Upper lobe of left lung (tissue), 6 donors: Measurements from ENCODE around the gene FBLN1. TPM values are rescaled to one million over a fixed set of nuclear protein-coding genes. Genes with fewer than 3 reads are reported as not detected.
"Not testable (repeated sequence)": the region's sequence is repeated elsewhere in the genome, so short reads cannot be mapped to it uniquely, and the experiment has no call there.

Experiments used
- ATAC-seq, 2 donors: fragments of 200-7000 bp; cut with Tn5 transposase; one replicate each; pipeline ENCODE4 v1.9.1; 2022; ENCODE audit warnings: mild to moderate bottlenecking in 2 of 2, moderate library complexity in 2 of 2; ENCODE audit not compliant: low FRiP score in 2 of 2
- DNase-seq, 2 donors: peaks; one replicate each; pipeline ENCODE4 v3.0.0-alpha.2; 2019 to 2020
- H3K27ac ChIP-seq, 4 donors: fragments of 200-600 bp; sonication (generic); one replicate each; pipeline ENCODE4 v1.5.1; 2016 to 2019
- H3K27me3 ChIP-seq, 4 donors: fragments of 200-600 bp; sonication (generic); one replicate each; pipeline ENCODE4 v1.5.1; 2017 to 2019
- H3K36me3 ChIP-seq, 4 donors: fragments of 200-600 bp; sonication (generic); one replicate each; pipeline ENCODE4 v1.5.1; 2016 to 2019
- H3K4me1 ChIP-seq, 4 donors: fragments of 200-600 bp; sonication (generic); one replicate each; pipeline ENCODE4 v1.5.1; 2018 to 2019
- H3K4me3 ChIP-seq, 4 donors: fragments of 200-600 bp; sonication (generic); one replicate each; pipeline ENCODE4 v1.5.1; 2017 to 2019; ENCODE audit warnings: mild to moderate bottlenecking in 2 of 4, moderate library complexity in 1 of 4
- H3K9me3 ChIP-seq, 4 donors: fragments of 200-600 bp; sonication (generic); one replicate each; pipeline ENCODE4 v1.5.1; 2018 to 2019
- CTCF ChIP-seq, 6 experiments: fragments of 450-650 bp in 4 of 6; fragments of 200-600 bp in 2 of 6; sonication (generic) in 2 of 6; IDR thresholded peaks; one replicate each; pipeline ENCODE4 v1.5.1; 2016 to 2019; ENCODE audit warnings: antibody characterized with exemption in 6 of 6
- EP300 ChIP-seq, 4 donors: sonication (generic); formaldehyde crosslinking; IDR thresholded peaks; one replicate each; pipeline ENCODE4 v1.5.1; 2017; ENCODE audit warnings: antibody characterized with exemption in 4 of 4, control low read depth in 2 of 4
- POLR2A ChIP-seq, 4 donors: fragments of 450-650 bp; IDR thresholded peaks; one replicate each; pipeline ENCODE4 v1.5.1; 2016 to 2017; ENCODE audit warnings: antibody characterized with exemption in 4 of 4, mild to moderate bottlenecking in 2 of 4
- POLR2AphosphoS5 ChIP-seq, 2 donors: sonication (generic); formaldehyde crosslinking; IDR thresholded peaks; one replicate each; pipeline ENCODE4 v1.5.1; 2017; ENCODE audit warnings: antibody characterized with exemption in 2 of 2
- WGBS, 2 donors: methylation state at CpG; one replicate each; pipeline ENCODE4 v1.1.5; 2017 to 2018; 5-methylcytosine and 5-hydroxymethylcytosine counted together
- total RNA-seq, 6 donors: library from RNA; depleted of rRNA in 4 of 6; stranded (reverse); fragments of >200 nt in 4 of 6; gene quantifications; one replicate each; pipeline versions ENCODE4 v1.1.0 to v1.2.1, GENCODE V29; 2016 to 2021
- donor health status: DM: no; HTN: no; CAD: no; lungs with moderate emphysema.
- donor health status: DM: no; HTN: yes; CAD: no; lungs with severe emphysema.

Gene FBLN1
- total RNA-seq, 6 donors from 2014 or later, result 63.9 to 523 (median 207) TPM

- peak in 1 of 2 donors; percentile 73 for ATAC-seq
- peak overlapping the region in 2 of 4 donors; percentile 35 to 71 for H3K27ac ChIP-seq
- no peak for DNase-seq
- H3K4me3 ChIP-seq, result no peak overlapping the region
- H3K9me3 ChIP-seq, result no peaks in the 10 kb centered on the region
- no peaks in the 10 kb centered on the region for H3K4me1 ChIP-seq
- WGBS, 2 donors, result 80 to 86% methylated on average over 13 of the region's 13 CpGs
- no peaks in the 10 kb centered on the region for H3K27me3 ChIP-seq
- no peaks in the 10 kb centered on the region for H3K36me3 ChIP-seq
- TF ChIP-seq POLR2A (IDR thresholded peaks at IDR 0.05) (no peak), CTCF (IDR thresholded peaks at IDR 0.05) (no peak), POLR2AphosphoS5 (IDR thresholded peaks at IDR 0.05) (no peak), EP300 (IDR thresholded peaks at IDR 0.05) (no peak)
Measured at GRCh38 chr22:45493286-45493771, 9.4 kb upstream of the FBLN1 start.

GRCh38 chr22:45494306-45494705, 8.4 kb upstream of the FBLN1 start:
- WGBS, 2 donors, result 89 to 92% methylated on average over 8 of the region's 8 CpGs

GRCh38 chr22:45495616-45496015, 7.1 kb upstream of the FBLN1 start:
- not testable (repeated sequence) for ATAC-seq, DNase-seq, H3K4me1 ChIP-seq, H3K9me3 ChIP-seq, H3K36me3 ChIP-seq, H3K27me3 ChIP-seq, H3K27ac ChIP-seq, H3K4me3 ChIP-seq
- 88 to 94% methylated on average over 12 to 13 of the region's 13 CpGs for WGBS, 2 donors

More at GRCh38 chr22:45494306-45494705, 8.4 kb upstream of the FBLN1 start:
- H3K27ac ChIP-seq, H3K9me3 ChIP-seq, H3K4me1 ChIP-seq, H3K4me3 ChIP-seq, H3K27me3 ChIP-seq, DNase-seq, H3K36me3 ChIP-seq, ATAC-seq: not testable (repeated sequence)

GRCh38 chr22:45496451-45496941, 6.2 kb upstream of the FBLN1 start:
- ATAC-seq (peak; percentile 44 to 47), DNase-seq (no peak)
- WGBS, 2 donors, result 40 to 63% methylated on average over 7 of the region's 7 CpGs
- Histone ChIP-seq H3K27ac (no peak overlapping the region), H3K36me3 (no peaks in the 10 kb centered on the region), H3K4me3 (no peak overlapping the region), H3K4me1 (no peaks in the 10 kb centered on the region), H3K27me3 (no peaks in the 10 kb centered on the region), H3K9me3 (no peaks in the 10 kb centered on the region)
- TF ChIP-seq POLR2A (IDR thresholded peaks at IDR 0.05), result no peak
- peak; percentile 53 to 78 for TF ChIP-seq POLR2AphosphoS5 (IDR thresholded peaks at IDR 0.05)

GRCh38 chr22:45497351-45498145, 5.1 kb upstream of the FBLN1 start:
- H3K4me1 ChIP-seq, result peaks cover 1 to 3% (median 3%) of the 10 kb centered on the region in 4 donors
- H3K27me3 ChIP-seq, result peaks cover 0 to 5% (median 5%) of the 10 kb centered on the region in 4 donors
- TF ChIP-seq CTCF (IDR thresholded peaks at IDR 0.05) (no peak), POLR2AphosphoS5 (IDR thresholded peaks at IDR 0.05) (no peak), EP300 (IDR thresholded peaks at IDR 0.05) (no peak), POLR2A (IDR thresholded peaks at IDR 0.05) (no peak)
- H3K27ac ChIP-seq, result no peak overlapping the region
- no peak for DNase-seq
- ATAC-seq, result no peak
- no peak overlapping the region for H3K4me3 ChIP-seq
- 51 to 64% methylated on average over 10 of the region's 10 CpGs for WGBS, 2 donors
- no peaks in the 10 kb centered on the region for H3K36me3 ChIP-seq
- no peaks in the 10 kb centered on the region for H3K9me3 ChIP-seq

GRCh38 chr22:45499746-45500145, 2.9 kb upstream of the FBLN1 start:
- TF ChIP-seq EP300 (IDR thresholded peaks at IDR 0.05) (no peak), POLR2A (IDR thresholded peaks at IDR 0.05) (no peak), CTCF (IDR thresholded peaks at IDR 0.05) (no peak), POLR2AphosphoS5 (IDR thresholded peaks at IDR 0.05) (peak in 1 of 2 donors; percentile 22)
- DNase-seq (no peak), ATAC-seq (peak in 1 of 2 donors; percentile 37)
- Histone ChIP-seq H3K4me3 (no peak overlapping the region), H3K27me3 (peaks cover 0 to 19% (median 12%) of the 10 kb centered on the region in 4 donors), H3K36me3 (no peaks in the 10 kb centered on the region), H3K4me1 (peaks cover 7 to 12% (median 10%) of the 10 kb centered on the region in 4 donors), H3K9me3 (no peaks in the 10 kb centered on the region), H3K27ac (peak overlapping the region in 3 of 4 donors; percentile 10 to 44 (median 18))
- WGBS, 2 donors, result 89 to 94% methylated on average over 3 of the region's 3 CpGs
